HG03521 (cell line): ENCODE measurements around the gene RPN2.

Experiments used
- ATAC-seq: cut with Tn5 transposase; IDR thresholded peaks from one replicate; pipeline ENCODE4 v1.9.1; 2021; ENCODE audit warnings: mild to moderate bottlenecking, moderate library complexity; ENCODE audit not compliant: unreplicated experiment

RPN2 gene

DNA sequence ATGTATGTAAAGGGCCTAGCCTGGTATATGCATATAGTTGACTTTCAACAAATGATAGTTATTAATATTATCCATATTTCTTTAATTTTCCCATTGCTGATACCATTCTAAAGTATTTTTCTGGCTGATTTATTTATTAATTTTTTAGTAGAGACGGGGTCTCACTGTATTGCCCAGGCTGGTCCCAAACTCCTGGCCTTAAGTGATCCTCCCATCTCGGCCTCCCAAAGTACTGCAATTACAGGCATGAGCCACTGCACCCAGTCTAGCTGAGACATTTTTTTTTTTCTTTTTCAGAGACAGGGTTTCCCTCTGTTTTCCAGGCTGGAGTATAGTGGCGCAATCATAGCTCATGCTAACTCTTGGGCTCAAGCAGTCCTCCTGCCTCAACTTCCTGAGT, 30.1 kb downstream of the RPN2 start:
- ATAC-seq, result no peak

GRCh38 chr20:37209661-37210314, 30.7 kb downstream of the RPN2 start:
- ATAC-seq, result no peak

DNA sequence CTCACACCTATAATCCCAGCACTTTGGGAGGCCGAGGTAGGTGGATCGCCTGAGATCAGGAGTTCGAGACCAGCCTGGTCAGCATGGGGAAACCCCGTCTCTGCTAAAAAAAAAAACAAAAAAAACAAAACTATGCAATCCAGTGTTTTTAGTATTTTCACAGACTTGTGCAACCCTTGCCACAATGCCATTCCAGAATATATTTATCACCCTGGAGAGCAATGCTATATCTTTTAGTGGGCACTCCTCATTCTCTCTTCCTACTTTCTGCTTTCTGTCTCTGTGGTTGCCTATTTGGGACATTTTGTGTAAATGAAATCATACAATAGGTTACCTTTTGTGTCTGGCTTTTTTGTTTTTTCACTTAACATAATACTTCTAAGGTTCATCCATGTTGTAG, 39.3 kb downstream of the RPN2 start:
- ATAC-seq, result no peak

GRCh38 chr20:37218976-37219375, 39.8 kb downstream of the RPN2 start:
- no peak for ATAC-seq

GRCh38 chr20:37219751-37220668, 40.9 kb downstream of the RPN2 start:
- ATAC-seq, result no peak

- no peak for ATAC-seq
These were observed 41.6 kb downstream of the RPN2 start for GRCh38 chr20:37220731-37221130.

- no peak for ATAC-seq
These were observed 43.0 kb downstream of the RPN2 start for GRCh38 chr20:37222086-37222485.

DNA sequence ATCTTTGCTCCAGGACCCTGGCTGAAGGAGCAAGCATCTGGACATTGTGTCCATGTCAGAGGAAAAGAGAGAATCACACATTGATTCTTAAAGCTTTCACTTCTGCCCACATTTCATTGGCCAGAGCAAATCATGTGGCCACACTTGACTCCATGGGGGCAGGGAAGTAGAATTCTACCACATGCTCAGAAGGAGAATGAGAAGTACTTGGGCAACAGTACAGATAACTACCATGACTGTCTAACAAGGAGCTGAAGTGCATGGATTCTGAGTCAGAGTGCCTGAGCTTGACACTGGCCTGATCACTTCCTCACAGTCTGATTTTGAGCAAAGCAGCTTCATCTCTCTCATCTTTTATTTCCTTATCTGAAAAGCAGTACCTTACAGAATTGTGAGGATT, 43.9 kb downstream of the RPN2 start:
- no peak for ATAC-seq

GRCh38 chr20:37225146-37225545, 46.0 kb downstream of the RPN2 start:
- ATAC-seq, result no peak

DNA sequence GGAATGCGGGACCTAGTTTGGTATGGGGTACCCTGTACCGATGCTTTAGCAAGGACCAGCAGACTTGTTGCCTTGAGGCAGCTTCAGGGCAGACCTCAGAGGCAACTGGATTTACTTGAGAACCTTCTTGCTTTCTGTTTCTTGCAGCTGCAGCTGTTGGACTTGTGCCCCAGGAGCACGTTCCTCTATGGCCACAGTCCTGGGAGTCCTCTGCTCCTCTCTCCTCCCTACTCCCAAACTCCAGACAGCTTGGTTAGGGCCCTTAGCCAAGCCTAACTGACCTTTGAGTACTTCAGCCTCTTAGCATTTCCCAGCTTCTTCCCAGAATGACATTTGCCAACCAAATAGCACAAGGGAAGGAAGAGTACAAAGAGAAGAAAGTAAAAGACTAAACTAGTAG, 47.8 kb downstream of the RPN2 start:
- ATAC-seq, result no peak

DNA sequence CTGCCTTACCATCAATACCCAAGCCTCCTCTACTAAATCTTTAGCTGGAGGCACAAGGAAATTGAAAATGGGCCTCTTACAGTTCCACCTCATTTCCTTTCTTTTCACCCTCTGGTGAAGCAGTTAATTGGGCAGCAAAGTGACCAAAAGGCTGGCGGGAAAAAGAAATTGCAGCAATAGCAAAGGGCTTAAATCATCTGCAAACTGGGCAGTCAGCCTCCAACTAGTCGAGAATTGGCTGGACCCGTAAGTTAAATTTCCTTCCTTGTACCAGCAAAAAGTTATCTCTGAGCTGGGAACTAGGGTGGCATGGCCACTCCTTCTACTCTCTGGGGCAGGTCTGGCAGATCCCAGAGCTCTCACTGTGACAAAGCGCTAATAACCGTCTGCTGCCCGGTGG, 49.0 kb downstream of the RPN2 start:
- ATAC-seq, result no peak

GRCh38 chr20:37228656-37229055, 49.5 kb downstream of the RPN2 start:
- no peak for ATAC-seq

DNA sequence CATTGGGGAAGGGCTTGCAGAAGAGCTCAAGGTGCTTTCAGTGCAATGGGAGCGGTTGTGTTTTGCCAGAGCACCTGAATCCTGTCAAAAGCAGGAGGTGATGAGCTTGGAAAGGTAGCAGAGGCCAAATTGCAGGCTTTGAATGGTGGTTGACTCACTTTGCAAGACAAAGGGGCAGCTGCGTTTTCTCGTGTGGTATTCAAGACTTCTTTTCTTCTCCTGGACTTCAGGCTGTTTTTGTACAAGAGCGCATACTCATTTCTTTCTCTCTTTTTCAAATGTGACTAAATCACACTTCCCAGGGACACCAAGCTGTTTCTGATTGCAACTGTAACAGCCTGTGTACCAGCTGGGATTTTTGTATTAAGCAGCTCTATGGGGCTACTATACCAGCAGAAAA, 50.2 kb downstream of the RPN2 start:
- no peak for ATAC-seq

DNA sequence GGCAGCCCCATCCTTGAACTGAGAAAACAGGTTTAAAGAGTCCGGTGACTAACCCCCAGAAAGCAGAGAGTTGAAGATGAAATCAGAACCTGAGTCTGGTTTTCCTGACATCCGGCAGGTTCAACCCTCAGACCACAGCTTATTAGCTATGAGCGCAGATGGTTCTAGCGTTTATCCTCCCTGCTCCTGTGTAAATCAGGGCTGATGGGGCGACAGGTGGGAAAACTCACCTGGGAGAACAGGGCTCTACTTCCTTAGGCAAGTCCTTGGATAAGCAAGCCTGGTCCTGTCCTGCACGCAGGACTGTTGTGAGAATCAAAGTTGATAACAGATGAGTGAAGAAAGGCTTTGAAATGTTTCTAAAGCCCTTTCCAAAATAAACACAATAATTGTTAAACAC, 51.1 kb downstream of the RPN2 start:
- ATAC-seq, result no peak

- ATAC-seq, result no peak
These were observed 53.0 kb downstream of the RPN2 start for GRCh38 chr20:37231947-37232630.

DNA sequence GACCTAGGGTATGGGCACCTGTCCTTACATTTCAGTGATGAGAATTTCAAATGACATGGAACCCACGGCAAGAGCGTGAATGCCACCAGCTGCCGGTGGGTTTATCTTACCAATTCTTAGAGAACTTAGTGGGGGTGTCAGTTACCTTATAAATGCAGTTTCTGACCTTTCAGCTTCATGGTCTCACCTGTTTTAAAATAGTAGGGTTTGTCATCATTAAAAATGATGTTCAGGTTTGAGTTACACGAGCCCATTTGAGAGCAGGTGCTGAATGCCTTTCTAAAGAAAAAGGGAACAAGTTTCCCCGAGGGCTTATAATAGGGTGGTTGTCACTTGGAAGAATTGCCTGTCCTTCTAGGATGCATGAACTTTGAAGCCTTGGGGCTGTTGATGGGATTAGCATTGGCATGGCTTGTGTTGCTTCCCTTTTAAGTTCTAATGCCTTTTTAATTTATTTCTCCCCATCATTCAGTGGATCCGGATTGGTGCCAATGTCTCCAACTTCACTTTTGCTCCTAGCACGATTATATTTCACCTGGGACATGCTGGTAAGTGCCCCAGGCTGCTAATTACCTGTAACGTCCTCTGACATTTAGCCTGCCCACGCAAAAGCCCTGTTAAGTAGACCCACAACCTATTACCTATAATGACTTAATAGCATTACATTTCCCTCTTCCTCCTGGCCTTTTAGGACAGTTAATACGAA, 54.6 kb downstream of the RPN2 start:
- ATAC-seq, result no peak

GRCh38 chr20:37234254-37234581, 55.1 kb downstream of the RPN2 start:
- ATAC-seq, result no peak

DNA sequence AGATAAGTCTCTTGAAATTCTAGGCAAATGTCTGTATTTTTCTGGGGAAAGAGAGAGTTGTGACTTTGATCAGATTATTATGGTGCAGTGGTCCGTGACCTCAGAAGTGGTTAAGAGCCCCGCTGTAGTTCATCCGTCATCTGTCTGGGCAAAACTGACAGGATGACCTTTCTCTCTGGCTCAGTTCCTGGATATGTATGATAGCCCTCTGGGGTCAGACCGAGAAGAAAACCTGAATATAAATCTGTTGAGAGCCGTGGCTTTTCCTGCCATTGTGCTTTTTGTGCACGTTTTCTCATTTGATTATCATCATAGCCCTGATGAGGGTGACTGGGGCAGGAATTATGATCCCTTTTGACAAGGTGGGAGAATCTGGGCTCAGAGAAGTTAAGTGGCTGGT, 55.9 kb downstream of the RPN2 start:
- no peak for ATAC-seq

- no peak for ATAC-seq
These were observed 57.3 kb downstream of the RPN2 start for GRCh38 chr20:37236462-37236861.

DNA sequence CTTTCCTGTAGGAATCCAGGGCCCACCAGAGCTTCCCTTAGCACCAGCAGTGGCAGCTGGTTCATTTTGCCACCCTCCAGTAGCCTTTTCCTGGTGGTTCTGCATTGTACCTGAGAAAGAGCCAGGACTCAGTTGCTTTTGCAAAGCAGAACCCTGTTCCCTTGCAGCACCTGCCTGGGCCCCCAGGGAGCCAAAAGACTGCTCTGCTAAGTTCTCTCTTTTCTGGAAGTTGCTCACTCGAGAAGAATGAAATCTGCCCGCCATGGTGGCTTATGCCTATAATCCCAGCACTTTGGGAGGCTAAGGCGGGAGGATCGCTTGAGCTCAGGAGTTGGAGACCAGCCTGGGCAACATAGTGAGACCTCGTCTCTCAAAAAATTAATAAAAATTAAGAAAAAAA, 58.5 kb downstream of the RPN2 start:
- ATAC-seq, result no peak

- ATAC-seq, result no peak
These were observed 59.3 kb downstream of the RPN2 start for GRCh38 chr20:37238426-37238825.
